ENCODE measurements around the gene SCN9A. TPM values are rescaled to one million over a fixed set of nuclear protein-coding genes. Genes with fewer than 3 reads are reported as not detected.

SCN9A gene
- total RNA-seq, 2 experiments from 2014 or later, result not detected

DNA sequence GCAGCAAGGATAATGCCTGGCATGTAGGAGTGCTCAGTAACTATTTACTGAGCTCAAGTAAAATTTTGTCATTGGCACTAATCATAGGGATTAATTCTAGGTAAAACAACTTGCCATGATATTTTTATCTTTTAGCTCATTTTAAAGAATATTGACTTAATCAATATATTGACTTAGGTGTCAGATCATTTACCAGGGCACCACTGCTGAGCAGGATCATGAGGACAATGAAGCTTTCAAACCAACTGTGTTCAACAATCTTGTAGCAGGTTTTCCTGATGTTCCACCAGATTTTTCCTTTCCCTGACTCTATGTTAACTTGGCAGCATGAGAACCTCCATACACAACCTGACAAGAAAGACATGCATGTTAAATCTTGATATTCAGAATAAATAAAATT lies 133.4 kb downstream of the SCN9A start:
- ChIA-PET CTCF (ENCODE audit: unreplicated experiment) (no interaction called here), POLR2A (interaction anchor here (0.5 to 1.2 kb wide), 2 partner anchors 10 to 26 kb away, joined by 3 read pairs; no protein-coding TSS in a partner anchor)
- H3K4me2 ChIP-seq (ENCODE audit: low read length), result no peak overlapping the region
- H4K20me1 ChIP-seq (ENCODE audit: insufficient read depth, low read length), result no peaks in the 10 kb centered on the region
- no peaks in the 10 kb centered on the region for H3K4me1 ChIP-seq (ENCODE audit: insufficient read depth, low read length, poor library complexity, severe bottlenecking)
- no peaks in the 10 kb centered on the region for H3K36me3 ChIP-seq (ENCODE audit: insufficient read depth, low read length)
- TF ChIP-seq, protein P1, sequence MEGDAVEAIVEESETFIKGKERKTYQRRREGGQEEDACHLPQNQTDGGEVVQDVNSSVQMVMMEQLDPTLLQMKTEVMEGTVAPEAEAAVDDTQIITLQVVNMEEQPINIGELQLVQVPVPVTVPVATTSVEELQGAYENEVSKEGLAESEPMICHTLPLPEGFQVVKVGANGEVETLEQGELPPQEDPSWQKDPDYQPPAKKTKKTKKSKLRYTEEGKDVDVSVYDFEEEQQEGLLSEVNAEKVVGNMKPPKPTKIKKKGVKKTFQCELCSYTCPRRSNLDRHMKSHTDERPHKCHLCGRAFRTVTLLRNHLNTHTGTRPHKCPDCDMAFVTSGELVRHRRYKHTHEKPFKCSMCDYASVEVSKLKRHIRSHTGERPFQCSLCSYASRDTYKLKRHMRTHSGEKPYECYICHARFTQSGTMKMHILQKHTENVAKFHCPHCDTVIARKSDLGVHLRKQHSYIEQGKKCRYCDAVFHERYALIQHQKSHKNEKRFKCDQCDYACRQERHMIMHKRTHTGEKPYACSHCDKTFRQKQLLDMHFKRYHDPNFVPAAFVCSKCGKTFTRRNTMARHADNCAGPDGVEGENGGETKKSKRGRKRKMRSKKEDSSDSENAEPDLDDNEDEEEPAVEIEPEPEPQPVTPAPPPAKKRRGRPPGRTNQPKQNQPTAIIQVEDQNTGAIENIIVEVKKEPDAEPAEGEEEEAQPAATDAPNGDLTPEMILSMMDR (conservative IDR thresholded peaks at IDR 0.05; ENCODE audit: low read length), result no peak
- TF ChIP-seq EZH2phosphoT487 (IDR thresholded peaks at IDR 0.05; ENCODE audit: borderline replicate concordance, low read depth, low read length), result no peak
- H2AFZ ChIP-seq (ENCODE audit: low read length), result no peak overlapping the region
- no peaks in the 10 kb centered on the region for H3K9me2 ChIP-seq (ENCODE audit: insufficient read depth, low read length)
- H3K9me3 ChIP-seq (ENCODE audit: low read length), result no peaks in the 10 kb centered on the region
- intact Hi-C loops (cut with micrococcal nuclease; ENCODE audit: unreplicated experiment), result no loop called here
- no peak for DNase-seq (ENCODE audit: low spot score)
- H3K79me2 ChIP-seq (ENCODE audit: insufficient read depth, low read depth, low read length), result no peaks in the 10 kb centered on the region
- H3K4me3 ChIP-seq (ENCODE audit: low read depth, low read length, poor library complexity, severe bottlenecking), result no peak overlapping the region
- BruUV-seq (replicated peaks), result no TSS peak
- no peak overlapping the region for H3K27ac ChIP-seq (ENCODE audit: low read depth, low read length, poor library complexity, severe bottlenecking)

GRCh38 chr2:166240387-166241313 lies 135.1 kb downstream of the SCN9A start:
- H3K79me2 ChIP-seq (ENCODE audit: insufficient read depth, low read depth, low read length), result no peaks in the 10 kb centered on the region
- ChIA-PET POLR2A (interaction anchor here (0.5 to 1.2 kb wide), 5 partner anchors 13 to 155 kb away, joined by 3 to 5 read pairs (median 3); no protein-coding TSS in a partner anchor), CTCF (ENCODE audit: unreplicated experiment) (no interaction called here)
- H3K4me3 ChIP-seq (ENCODE audit: low read depth, low read length, poor library complexity, severe bottlenecking), result no peak overlapping the region
- intact Hi-C loops (cut with micrococcal nuclease; ENCODE audit: unreplicated experiment), result no loop called here
- DNase-seq (ENCODE audit: low spot score), result no peak
- no peak overlapping the region for H3K4me2 ChIP-seq (ENCODE audit: low read length)
- no peak overlapping the region for H2AFZ ChIP-seq (ENCODE audit: low read length)
- no peaks in the 10 kb centered on the region for H3K9me2 ChIP-seq (ENCODE audit: insufficient read depth, low read length)
- TF ChIP-seq, protein P1 (conservative IDR thresholded peaks at IDR 0.05; ENCODE audit: low read length), result no peak
- no peak for TF ChIP-seq EZH2phosphoT487 (IDR thresholded peaks at IDR 0.05; ENCODE audit: borderline replicate concordance, low read depth, low read length)
- no peaks in the 10 kb centered on the region for H3K36me3 ChIP-seq (ENCODE audit: insufficient read depth, low read length)
- no peaks in the 10 kb centered on the region for H3K4me1 ChIP-seq (ENCODE audit: insufficient read depth, low read length, poor library complexity, severe bottlenecking)
- H3K9me3 ChIP-seq (ENCODE audit: low read length), result no peaks in the 10 kb centered on the region
- no peak overlapping the region for H3K27ac ChIP-seq (ENCODE audit: low read depth, low read length, poor library complexity, severe bottlenecking)
- H4K20me1 ChIP-seq (ENCODE audit: insufficient read depth, low read length), result no peaks in the 10 kb centered on the region
- BruUV-seq (replicated peaks), result no TSS peak

DNA sequence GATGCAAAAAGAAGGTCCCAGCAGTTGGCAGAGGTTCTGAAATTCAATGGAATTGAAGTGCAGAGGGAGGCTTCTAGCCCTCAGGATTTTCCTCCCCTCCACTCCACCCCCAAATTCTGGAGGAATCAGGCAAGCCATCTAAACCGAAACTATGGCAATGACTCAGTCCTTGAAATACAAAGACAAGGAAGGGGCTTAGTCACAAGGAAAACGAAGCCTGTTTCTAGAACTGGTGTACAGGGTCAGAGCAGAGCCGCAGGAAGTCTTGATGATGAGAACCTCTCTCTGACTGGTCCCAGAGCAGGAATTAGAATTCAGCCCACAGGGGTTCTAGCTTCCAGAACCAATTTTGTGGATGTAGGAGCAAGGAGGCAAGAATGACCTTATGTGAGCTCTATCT lies 136.2 kb downstream of the SCN9A start:
- intact Hi-C loops (cut with micrococcal nuclease; ENCODE audit: unreplicated experiment), result no loop called here
- Histone ChIP-seq H4K20me1 (ENCODE audit: insufficient read depth, low read length) (no peaks in the 10 kb centered on the region), H3K4me1 (ENCODE audit: insufficient read depth, low read length, poor library complexity, severe bottlenecking) (no peaks in the 10 kb centered on the region), H3K9me3 (ENCODE audit: low read length) (no peaks in the 10 kb centered on the region), H3K4me2 (ENCODE audit: low read length) (no peak overlapping the region), H3K4me3 (ENCODE audit: low read depth, low read length, poor library complexity, severe bottlenecking) (no peak overlapping the region), H3K9me2 (ENCODE audit: insufficient read depth, low read length) (no peaks in the 10 kb centered on the region), H2AFZ (ENCODE audit: low read length) (no peak overlapping the region), H3K79me2 (ENCODE audit: insufficient read depth, low read depth, low read length) (no peaks in the 10 kb centered on the region), H3K36me3 (ENCODE audit: insufficient read depth, low read length) (no peaks in the 10 kb centered on the region), H3K27ac (ENCODE audit: low read depth, low read length, poor library complexity, severe bottlenecking) (no peak overlapping the region)
- POLR2A ChIA-PET, result no interaction called here
- TF ChIP-seq EZH2phosphoT487 (IDR thresholded peaks at IDR 0.05; ENCODE audit: borderline replicate concordance, low read depth, low read length), result no peak
- TF ChIP-seq, protein P1 (conservative IDR thresholded peaks at IDR 0.05; ENCODE audit: low read length), result no peak
- CTCF ChIA-PET (ENCODE audit: unreplicated experiment), result no interaction called here
- no peak for DNase-seq (ENCODE audit: low spot score)
- BruUV-seq (replicated peaks), result no TSS peak

Measured in OCI-LY7 (cell line).